Measurements from ENCODE around the gene AFF3.

DNA sequence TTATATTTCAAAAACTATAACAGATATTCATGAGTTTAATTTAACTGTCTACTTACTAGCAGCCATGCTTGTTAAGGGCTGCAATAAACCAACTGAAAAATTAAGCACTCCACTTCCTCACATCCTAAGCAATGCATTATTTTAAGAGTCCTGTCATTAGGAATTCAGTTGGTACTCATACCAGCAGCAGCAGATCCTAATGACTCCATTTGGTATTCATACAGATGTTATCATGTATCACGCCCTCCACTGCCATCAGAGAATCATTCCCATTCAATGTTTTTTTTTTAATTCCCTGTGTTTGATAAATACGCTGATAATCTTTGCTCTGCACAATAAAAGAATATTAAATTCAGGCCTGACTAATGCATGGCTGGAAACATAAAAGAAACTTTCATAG lies 236.8 kb downstream of the AFF3 start:
- TF ChIP-seq JUN (IDR thresholded peaks at IDR 0.05; ENCODE audit: borderline replicate concordance, insufficient read depth, insufficient read length, low read depth) (no peak), CTCF (IDR thresholded peaks at IDR 0.05; ENCODE audit: extremely low read depth in 1 of 2, insufficient read depth in 1 of 2, low read depth in 1 of 2, low read length in 2 of 2) (no peak), POLR2A (IDR thresholded peaks at IDR 0.05; ENCODE audit: low read depth, low read length) (no peak), EZH2 (IDR thresholded peaks at IDR 0.05; ENCODE audit: borderline replicate concordance, low read depth, low read length, severe bottlenecking) (no peak), POLR2AphosphoS5 (IDR thresholded peaks at IDR 0.05; ENCODE audit: insufficient read depth, low read depth, low read length) (no peak), FOS (IDR thresholded peaks at IDR 0.05; ENCODE audit: borderline replicate concordance, insufficient read depth, low read length) (no peak), GATA2 (IDR thresholded peaks at IDR 0.05; ENCODE audit: insufficient read depth, insufficient read length, low read depth, low read length) (no peak)
